AG09319 (cell line): ENCODE measurements around the gene CACNA1S.

Experiments
- DNase-seq: peaks from one replicate; pipeline ENCODE4 v3.0.0-alpha.2; 2010; ENCODE audit warnings: low read depth; ENCODE audit errors: extremely low read depth
- CTCF ChIP-seq: IDR thresholded peaks from 2 replicates; pipeline ENCODE4 v1.5.1; 2011; ENCODE audit warnings: low read depth, mild to moderate bottlenecking, inconsistent platforms, low read length, moderate library complexity

CACNA1S gene

GRCh38 chr1:201013991-201014815 lies 98.0 kb downstream of the CACNA1S start:
- no peak for TF ChIP-seq CTCF
- DNase-seq = no peak

GRCh38 chr1:201013031-201013485 lies 99.2 kb downstream of the CACNA1S start:
- no peak for TF ChIP-seq CTCF
- no peak for DNase-seq

- TF ChIP-seq CTCF = no peak
- no peak for DNase-seq
These were observed 100.6 kb downstream of the CACNA1S start for GRCh38 chr1:201011616-201012015.

- no peak for TF ChIP-seq CTCF
These were observed 102.1 kb downstream of the CACNA1S start for GRCh38 chr1:201009962-201010645.

GRCh38 chr1:201008666-201009360 lies 103.4 kb downstream of the CACNA1S start:
- no peak for DNase-seq
- no peak for TF ChIP-seq CTCF

More at GRCh38 chr1:201009962-201010645, 102.1 kb downstream of the CACNA1S start:
- no peak for DNase-seq

- DNase-seq = no peak
- TF ChIP-seq CTCF = no peak
These were observed 104.7 kb downstream of the CACNA1S start for GRCh38 chr1:201007481-201007880.
